Ovary (tissue), 9 donors: ENCODE measurements around the gene CNTFR. TPM values are rescaled to one million over a fixed set of nuclear protein-coding genes. Genes with fewer than 3 reads are reported as not detected.

Source experiments
- DNase-seq, 5 donors: peaks; one replicate each; pipeline ENCODE4 v3.0.0-alpha.2; 2019 to 2020
- H3K27ac ChIP-seq, 2 donors: fragments of 200-600 bp; one replicate each; pipeline versions ENCODE4 v1.5.1 to v1.8.0; 2019 to 2022
- H3K27me3 ChIP-seq: fragments of 200-600 bp; one replicate; pipeline ENCODE4 v1.8.0; 2022
- H3K36me3 ChIP-seq: fragments of 200-600 bp; sonication (generic); one replicate; pipeline ENCODE4 v1.5.1; 2019
- H3K4me1 ChIP-seq: one replicate; pipeline ENCODE4 v1.8.1; 2013; ENCODE audit warnings: mild to moderate bottlenecking, moderate library complexity; ENCODE audit not compliant: insufficient read depth
- H3K4me3 ChIP-seq: fragments of 200-600 bp; sonication (generic); one replicate; pipeline ENCODE4 v1.5.1; 2017
- H3K9me3 ChIP-seq, 2 donors: fragments of 200-600 bp in 1 of 2; sonication (generic) in 1 of 2; one replicate each; pipeline versions ENCODE4 v1.5.1 to v1.8.1; 2013 to 2019; ENCODE audit warnings: mild to moderate bottlenecking in 1 of 2, moderate library complexity in 1 of 2
- CTCF ChIP-seq, 3 donors: fragments of 450-650 bp in 2 of 3; fragments of 200-600 bp in 1 of 3; IDR thresholded peaks; one replicate each; pipeline versions ENCODE4 v1.5.1 to v1.8.0; 2016 to 2022; ENCODE audit warnings: antibody characterized with exemption in 3 of 3, mild to moderate bottlenecking in 1 of 3
- EP300 ChIP-seq: sonication (generic); formaldehyde crosslinking; IDR thresholded peaks from one replicate; pipeline ENCODE4 v1.6.1; 2017; ENCODE audit warnings: antibody characterized with exemption
- POLR2A ChIP-seq: fragments of 450-650 bp; IDR thresholded peaks from one replicate; pipeline ENCODE4 v1.6.1; 2017; ENCODE audit warnings: antibody characterized with exemption, mild to moderate bottlenecking, moderate library complexity
- WGBS, 3 donors: extraction: QIAGEN DNeasy Blood & Tissue Kit in 1 of 3; methylation state at CpG; one replicate each; pipeline versions ENCODE4 v1.1.5 to v1.1.7; 2013 to 2017; 5-methylcytosine and 5-hydroxymethylcytosine counted together
- intact Hi-C, 4 donors: fragments of 100-400 bp; cut with DNase I; formaldehyde crosslinking; loops; one replicate each; pipeline versions ENCODE4 v1.11.0 to v1.15.1; 2022 to 2023
- polyA plus RNA-seq, 2 donors: library from polyadenylated mRNA; stranded (reverse); fragments of 200-250 nt in 1 of 2; fragments of 350-450 nt in 1 of 2; fragmentation: Illumina TruSeq in 1 of 2; extraction: RNeasy Lipid Tissue Mini Kit (QIAGEN cat#74804) in 1 of 2; gene quantifications; one replicate each; pipeline ENCODE4 v1.2.3, GENCODE V29; 2013 to 2014
- total RNA-seq, 7 donors: library from RNA; depleted of rRNA in 2 of 7; stranded (reverse); fragments of >200 nt in 2 of 7; fragmentation: NEBNext Ultra II Directional in 3 of 7; extraction: Animal tissue kit (Norgen Biotek cat#: 25700) in 3 of 7; gene quantifications; one replicate each; pipeline versions ENCODE4 v1.1.0 to v1.2.4, GENCODE V29; 2016 to 2023
- donor health status: DM: no; HTN: no; CAD: no; lungs with moderate emphysema.
- donor health status: DM: no; HTN: no; CAD: no.
- donor health status: Bipolar disorder and iron deficiency.
- donor health status: DM: yes; HTN: yes; CAD: no.
- donor health status: DM: no; HTN: no; CAD: no.
- donor health status: DM: yes; HTN: yes; CAD: no.

The CNTFR gene
- total and polyA plus RNA-seq, 9 donors = 1.2 to 4.7 (median 2.6) TPM

- H3K4me1 ChIP-seq = peaks cover 3% of the 10 kb centered on the region
- no peak for TF ChIP-seq EP300
- no peak for TF ChIP-seq CTCF (IDR thresholded peaks at IDR 0.05)
- no peak for TF ChIP-seq POLR2A
- H3K36me3 ChIP-seq = no peaks in the 10 kb centered on the region
- H3K9me3 ChIP-seq = no peaks in the 10 kb centered on the region
- intact Hi-C loops = loop anchor here in 3 of 4 donors (2.0 to 5.0 kb wide), 4 partner anchors 42 to 188 kb away; no protein-coding TSS in a partner anchor
- H3K27ac ChIP-seq = peak overlapping the region in 1 of 2 donors; percentile 34
- peak overlapping the region; percentile 46 for H3K4me3 ChIP-seq
- no peaks in the 10 kb centered on the region for H3K27me3 ChIP-seq
- 46 to 59% (median 47%) methylated on average over 33 to 40 of the region's 40 CpGs for WGBS, 3 donors
- DNase-seq = peak in 1 of 5 donors; percentile 44
Observed at GRCh38 chr9:34590381-34591247, 1.1 kb upstream of the CNTFR start.

GRCh38 chr9:34588671-34589635 lies 571 bp downstream of the CNTFR start:
- Histone ChIP-seq H3K4me3 (peak overlapping the region; percentile 46), H3K27ac (no peak overlapping the region), H3K9me3 (no peaks in the 10 kb centered on the region), H3K36me3 (no peaks in the 10 kb centered on the region), H3K27me3 (no peaks in the 10 kb centered on the region), H3K4me1 (peaks cover 3% of the 10 kb centered on the region)
- intact Hi-C loops = no loop called here
- no peak for TF ChIP-seq EP300
- no peak for TF ChIP-seq CTCF (IDR thresholded peaks at IDR 0.05)
- TF ChIP-seq POLR2A = no peak
- WGBS, 3 donors = 1 to 2% (median 2%) methylated on average over 77 to 86 of the region's 86 CpGs
- peak in 1 of 5 donors; percentile 41 for DNase-seq

GRCh38 chr9:34587271-34587670 lies 2.3 kb downstream of the CNTFR start:
- no peaks in the 10 kb centered on the region for H3K9me3 ChIP-seq
- WGBS, 3 donors = 73 to 94% (median 78%) methylated on average over 2 of the region's 2 CpGs
- DNase-seq = no peak

More at GRCh38 chr9:34587271-34587670, 2.3 kb downstream of the CNTFR start:
- Histone ChIP-seq H3K27ac (no peak overlapping the region), H3K4me1 (peaks cover 3% of the 10 kb centered on the region), H3K4me3 (no peak overlapping the region), H3K36me3 (no peaks in the 10 kb centered on the region), H3K27me3 (no peaks in the 10 kb centered on the region)
- intact Hi-C loops = no loop called here
- TF ChIP-seq POLR2A (no peak), CTCF (IDR thresholded peaks at IDR 0.05) (no peak)
